ENCODE results near the gene LEMD1.

LEMD1 gene

DNA sequence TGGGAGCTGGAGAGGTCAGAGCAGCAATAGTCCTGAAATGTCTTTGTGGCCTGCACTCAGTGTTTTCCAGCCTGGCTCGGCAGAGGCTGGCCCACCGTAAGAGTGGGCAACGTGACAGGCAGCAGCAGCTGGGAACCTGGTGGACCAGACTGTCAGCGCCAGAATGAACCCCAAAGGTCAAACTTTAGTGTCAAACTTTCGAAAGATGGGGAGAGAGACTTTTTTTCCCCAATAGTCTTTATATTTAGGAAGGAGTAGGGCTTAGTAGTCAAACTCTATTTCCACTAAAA is 23.7 kb upstream of the LEMD1 start:
- TF ChIP-seq ZNF70 (CRISPR knock-in tag; IDR thresholded peaks at IDR 0.05) (no peak), ZNF565 (CRISPR knock-in tag; conservative IDR thresholded peaks at IDR 0.05; ENCODE audit: low read depth) (no peak), ZFP30 (CRISPR knock-in tag; IDR thresholded peaks at IDR 0.05) (no peak), ISL1 (CRISPR knock-in tag; IDR thresholded peaks at IDR 0.05) (no peak)
- TF ChIP-seq, protein P1, sequence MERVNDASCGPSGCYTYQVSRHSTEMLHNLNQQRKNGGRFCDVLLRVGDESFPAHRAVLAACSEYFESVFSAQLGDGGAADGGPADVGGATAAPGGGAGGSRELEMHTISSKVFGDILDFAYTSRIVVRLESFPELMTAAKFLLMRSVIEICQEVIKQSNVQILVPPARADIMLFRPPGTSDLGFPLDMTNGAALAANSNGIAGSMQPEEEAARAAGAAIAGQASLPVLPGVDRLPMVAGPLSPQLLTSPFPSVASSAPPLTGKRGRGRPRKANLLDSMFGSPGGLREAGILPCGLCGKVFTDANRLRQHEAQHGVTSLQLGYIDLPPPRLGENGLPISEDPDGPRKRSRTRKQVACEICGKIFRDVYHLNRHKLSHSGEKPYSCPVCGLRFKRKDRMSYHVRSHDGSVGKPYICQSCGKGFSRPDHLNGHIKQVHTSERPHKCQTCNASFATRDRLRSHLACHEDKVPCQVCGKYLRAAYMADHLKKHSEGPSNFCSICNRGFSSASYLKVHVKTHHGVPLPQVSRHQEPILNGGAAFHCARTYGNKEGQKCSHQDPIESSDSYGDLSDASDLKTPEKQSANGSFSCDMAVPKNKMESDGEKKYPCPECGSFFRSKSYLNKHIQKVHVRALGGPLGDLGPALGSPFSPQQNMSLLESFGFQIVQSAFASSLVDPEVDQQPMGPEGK (CRISPR knock-in tag; IDR thresholded peaks at IDR 0.05; ENCODE audit: borderline replicate concordance), result no peak
- ATAC-seq, result no peak

DNA sequence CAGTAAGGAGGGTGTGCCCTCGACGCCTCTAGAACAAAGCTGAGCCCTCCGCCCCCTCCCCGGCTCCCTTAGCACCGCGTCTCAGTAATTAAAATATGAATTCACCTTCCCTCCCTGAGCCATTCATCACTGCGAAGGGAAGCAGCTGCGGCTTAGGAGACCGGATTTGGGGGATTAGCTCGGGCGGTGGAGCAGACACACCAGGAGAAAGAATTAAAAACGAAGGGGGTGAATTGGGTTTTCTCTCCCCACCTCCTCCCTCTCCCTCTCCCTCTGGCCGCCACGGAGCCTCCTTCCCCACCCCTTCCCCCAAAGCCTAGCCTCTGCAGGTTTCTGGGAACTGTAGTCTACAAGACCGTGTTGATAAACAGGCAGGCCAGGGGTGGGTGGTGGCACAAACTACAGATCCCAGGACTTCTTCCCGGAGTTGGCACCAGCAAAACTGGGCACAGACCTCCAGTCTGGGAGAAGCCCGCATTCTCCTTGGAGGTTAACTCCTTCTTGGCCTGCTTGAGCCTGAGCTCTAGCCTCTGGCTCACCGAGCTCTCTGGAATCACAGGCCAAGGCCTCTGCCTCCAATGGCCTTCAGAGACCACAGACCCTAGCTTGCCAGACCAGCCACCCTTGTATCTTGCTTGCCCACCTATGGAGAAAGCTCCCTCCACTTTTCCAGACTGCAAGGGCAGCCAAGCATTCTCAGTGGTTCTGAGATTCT is 23.2 kb upstream of the LEMD1 start:
- no peak for ATAC-seq
- TF ChIP-seq, protein P1 (CRISPR knock-in tag; IDR thresholded peaks at IDR 0.05; ENCODE audit: borderline replicate concordance), result no peak
- TF ChIP-seq ISL1 (CRISPR knock-in tag; IDR thresholded peaks at IDR 0.05) (no peak), ZFP3 (CRISPR knock-in tag; IDR thresholded peaks at IDR 0.05) (no peak), RARB (CRISPR knock-in tag; IDR thresholded peaks at IDR 0.05) (no peak), CSDC2 (CRISPR knock-in tag; IDR thresholded peaks at IDR 0.05) (no peak), ARNTL (CRISPR knock-in tag; IDR thresholded peaks at IDR 0.05; ENCODE audit: borderline replicate concordance, low read depth) (no peak), SNAI2 (CRISPR knock-in tag; IDR thresholded peaks at IDR 0.05) (no peak), GLIS3 (CRISPR knock-in tag; IDR thresholded peaks at IDR 0.05) (no peak), OSR1 (CRISPR knock-in tag; IDR thresholded peaks at IDR 0.05) (no peak), BACH2 (CRISPR knock-in tag; IDR thresholded peaks at IDR 0.05; ENCODE audit: borderline replicate concordance) (no peak), ZFP30 (CRISPR knock-in tag; IDR thresholded peaks at IDR 0.05) (no peak), TCF4 (CRISPR knock-in tag; IDR thresholded peaks at IDR 0.05; ENCODE audit: borderline replicate concordance) (no peak), ZNF70 (CRISPR knock-in tag; IDR thresholded peaks at IDR 0.05) (no peak)
- TF ChIP-seq, protein P2, sequence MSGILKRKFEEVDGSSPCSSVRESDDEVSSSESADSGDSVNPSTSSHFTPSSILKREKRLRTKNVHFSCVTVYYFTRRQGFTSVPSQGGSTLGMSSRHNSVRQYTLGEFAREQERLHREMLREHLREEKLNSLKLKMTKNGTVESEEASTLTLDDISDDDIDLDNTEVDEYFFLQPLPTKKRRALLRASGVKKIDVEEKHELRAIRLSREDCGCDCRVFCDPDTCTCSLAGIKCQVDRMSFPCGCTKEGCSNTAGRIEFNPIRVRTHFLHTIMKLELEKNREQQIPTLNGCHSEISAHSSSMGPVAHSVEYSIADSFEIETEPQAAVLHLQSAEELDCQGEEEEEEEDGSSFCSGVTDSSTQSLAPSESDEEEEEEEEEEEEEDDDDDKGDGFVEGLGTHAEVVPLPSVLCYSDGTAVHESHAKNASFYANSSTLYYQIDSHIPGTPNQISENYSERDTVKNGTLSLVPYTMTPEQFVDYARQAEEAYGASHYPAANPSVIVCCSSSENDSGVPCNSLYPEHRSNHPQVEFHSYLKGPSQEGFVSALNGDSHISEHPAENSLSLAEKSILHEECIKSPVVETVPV (CRISPR knock-in tag; IDR thresholded peaks at IDR 0.05), result no peak
- TF ChIP-seq, protein P3, sequence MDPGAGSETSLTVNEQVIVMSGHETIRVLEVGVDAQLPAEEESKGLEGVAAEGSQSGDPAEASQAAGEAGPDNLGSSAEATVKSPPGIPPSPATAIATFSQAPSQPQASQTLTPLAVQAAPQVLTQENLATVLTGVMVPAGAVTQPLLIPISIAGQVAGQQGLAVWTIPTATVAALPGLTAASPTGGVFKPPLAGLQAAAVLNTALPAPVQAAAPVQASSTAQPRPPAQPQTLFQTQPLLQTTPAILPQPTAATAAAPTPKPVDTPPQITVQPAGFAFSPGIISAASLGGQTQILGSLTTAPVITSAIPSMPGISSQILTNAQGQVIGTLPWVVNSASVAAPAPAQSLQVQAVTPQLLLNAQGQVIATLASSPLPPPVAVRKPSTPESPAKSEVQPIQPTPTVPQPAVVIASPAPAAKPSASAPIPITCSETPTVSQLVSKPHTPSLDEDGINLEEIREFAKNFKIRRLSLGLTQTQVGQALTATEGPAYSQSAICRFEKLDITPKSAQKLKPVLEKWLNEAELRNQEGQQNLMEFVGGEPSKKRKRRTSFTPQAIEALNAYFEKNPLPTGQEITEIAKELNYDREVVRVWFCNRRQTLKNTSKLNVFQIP (CRISPR knock-in tag; IDR thresholded peaks at IDR 0.05; ENCODE audit: borderline replicate concordance, low read depth), result no peak
- TF ChIP-seq, protein P4, sequence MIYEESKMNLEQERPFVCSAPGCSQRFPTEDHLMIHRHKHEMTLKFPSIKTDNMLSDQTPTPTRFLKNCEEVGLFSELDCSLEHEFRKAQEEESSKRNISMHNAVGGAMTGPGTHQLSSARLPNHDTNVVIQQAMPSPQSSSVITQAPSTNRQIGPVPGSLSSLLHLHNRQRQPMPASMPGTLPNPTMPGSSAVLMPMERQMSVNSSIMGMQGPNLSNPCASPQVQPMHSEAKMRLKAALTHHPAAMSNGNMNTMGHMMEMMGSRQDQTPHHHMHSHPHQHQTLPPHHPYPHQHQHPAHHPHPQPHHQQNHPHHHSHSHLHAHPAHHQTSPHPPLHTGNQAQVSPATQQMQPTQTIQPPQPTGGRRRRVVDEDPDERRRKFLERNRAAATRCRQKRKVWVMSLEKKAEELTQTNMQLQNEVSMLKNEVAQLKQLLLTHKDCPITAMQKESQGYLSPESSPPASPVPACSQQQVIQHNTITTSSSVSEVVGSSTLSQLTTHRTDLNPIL (CRISPR knock-in tag; IDR thresholded peaks at IDR 0.05; ENCODE audit: low read depth), result no peak

DNA sequence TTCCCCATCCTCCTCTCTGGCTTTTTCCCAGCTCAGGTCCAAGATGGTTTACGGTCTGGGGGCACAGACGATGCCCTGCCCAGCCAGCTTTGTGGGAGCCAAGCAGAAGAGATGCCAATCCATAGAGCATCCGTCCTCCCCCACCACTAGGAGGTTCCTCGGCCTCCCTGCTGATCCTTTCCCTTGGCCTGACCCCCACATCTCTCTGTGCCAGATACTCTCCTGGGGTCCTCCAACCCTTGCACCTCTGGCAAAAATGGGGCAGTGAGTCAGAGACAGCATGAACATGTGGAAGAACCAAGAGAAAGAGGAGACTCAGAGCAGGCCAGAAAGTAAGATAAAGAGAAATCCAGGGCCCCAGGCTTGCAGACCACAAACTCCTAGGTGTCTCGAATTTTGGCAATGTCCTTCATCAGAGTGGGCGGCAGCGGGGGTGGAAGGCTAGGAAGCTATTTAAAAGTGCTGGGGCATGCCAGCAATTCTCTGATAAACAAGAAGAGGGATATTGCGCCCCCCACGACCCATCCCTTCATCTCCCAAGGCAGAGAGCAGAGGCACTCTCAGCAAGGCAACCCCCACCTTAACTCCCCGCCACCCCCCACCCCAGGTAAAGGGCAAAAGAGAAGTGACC is 22.6 kb upstream of the LEMD1 start:
- no peak for ATAC-seq
- no peak for TF ChIP-seq TCF4 (CRISPR knock-in tag; IDR thresholded peaks at IDR 0.05; ENCODE audit: borderline replicate concordance)
- no peak for TF ChIP-seq ZNF565 (CRISPR knock-in tag; conservative IDR thresholded peaks at IDR 0.05; ENCODE audit: low read depth)
- TF ChIP-seq SNAI2 (CRISPR knock-in tag; IDR thresholded peaks at IDR 0.05), result no peak
- no peak for TF ChIP-seq ESRRG (CRISPR knock-in tag; IDR thresholded peaks at IDR 0.05)
- TF ChIP-seq, protein P4 (CRISPR knock-in tag; IDR thresholded peaks at IDR 0.05; ENCODE audit: low read depth), result no peak
- TF ChIP-seq ARNTL (CRISPR knock-in tag; IDR thresholded peaks at IDR 0.05; ENCODE audit: borderline replicate concordance, low read depth), result no peak
- TF ChIP-seq OSR1 (CRISPR knock-in tag; IDR thresholded peaks at IDR 0.05), result no peak

Data from SK-N-SH treated with all-trans-retinoic acid at 6 μM for 48 hours (cell line).